HepG2 (cell line): ENCODE results near the gene CNOT1. TPM values are rescaled to one million over a fixed set of nuclear protein-coding genes. Genes with fewer than 3 reads are reported as not detected.

ENCODE experiments used
- ESRRA ChIP-seq: sonication (generic); formaldehyde crosslinking; IDR thresholded peaks from 2 replicates; pipeline ENCODE4 v1.5.1; 2020; ENCODE audit warnings: mild to moderate bottlenecking, low read depth, missing genetic modification reagents
- HNRNPK ChIP-seq: fragments of 200-400 bp; formaldehyde crosslinking; IDR thresholded peaks from 2 replicates; pipeline ENCODE4 v1.6.1; 2018; ENCODE audit warnings: low read length, low read depth, moderate library complexity, mild to moderate bottlenecking; ENCODE audit not compliant: poor library complexity, severe bottlenecking
- JUN ChIP-seq: sonication (generic); formaldehyde crosslinking; IDR thresholded peaks from 2 replicates; pipeline ENCODE4 v1.4.0; 2020; ENCODE audit warnings: mild to moderate bottlenecking, missing genetic modification reagents
- MBD4 ChIP-seq: IDR thresholded peaks from 2 replicates; pipeline ENCODE4 v1.6.1; 2012; ENCODE audit warnings: low read length, inconsistent platforms, borderline replicate concordance
- MED1 ChIP-seq: sonication (generic); formaldehyde crosslinking; IDR thresholded peaks from 2 replicates; pipeline ENCODE4 v1.4.0; 2020; ENCODE audit warnings: missing genetic modification reagents
- NRL ChIP-seq: sonication (generic); formaldehyde crosslinking; IDR thresholded peaks from 2 replicates; pipeline ENCODE4 v1.5.0; 2020; ENCODE audit warnings: missing genetic modification reagents, mild to moderate bottlenecking, moderate library complexity, borderline replicate concordance
- TP53 ChIP-seq: sonication (generic); formaldehyde crosslinking; conservative IDR thresholded peaks from 2 replicates; pipeline ENCODE4 v1.4.0; 2020; ENCODE audit warnings: missing genetic modification reagents
- ZFP37 ChIP-seq: sonication (generic); formaldehyde crosslinking; IDR thresholded peaks from 2 replicates; pipeline ENCODE4 v1.4.0; 2020; ENCODE audit warnings: missing genetic modification reagents, borderline replicate concordance
- ZNF124 ChIP-seq: sonication (generic); formaldehyde crosslinking; IDR thresholded peaks from 2 replicates; pipeline ENCODE4 v1.4.0; 2020; ENCODE audit warnings: missing genetic modification reagents
- ZNF451 ChIP-seq: sonication (generic); formaldehyde crosslinking; IDR thresholded peaks from 2 replicates; pipeline ENCODE4 v1.5.0; 2020; ENCODE audit warnings: mild to moderate bottlenecking, missing genetic modification reagents
- ZNF460 ChIP-seq: sonication (generic); formaldehyde crosslinking; IDR thresholded peaks from 2 replicates; pipeline ENCODE4 v1.5.1; 2020; ENCODE audit warnings: missing genetic modification reagents, mild to moderate bottlenecking, borderline replicate concordance
- ZNF510 ChIP-seq: sonication (generic); formaldehyde crosslinking; IDR thresholded peaks from 2 replicates; pipeline ENCODE4 v1.4.0; 2020; ENCODE audit warnings: low read depth, mild to moderate bottlenecking, missing genetic modification reagents
- ZNF569 ChIP-seq: sonication (generic); formaldehyde crosslinking; IDR thresholded peaks from 2 replicates; pipeline ENCODE4 v1.5.0; 2020; ENCODE audit warnings: mild to moderate bottlenecking, missing genetic modification reagents, moderate library complexity, borderline replicate concordance
- ZNF652 ChIP-seq: IDR thresholded peaks from 2 replicates; pipeline ENCODE4 v1.6.1; 2016; ENCODE audit warnings: low read depth, borderline replicate concordance
- ZNF792 ChIP-seq: IDR thresholded peaks from 2 replicates; pipeline ENCODE4 v1.6.1; 2016
- polyA plus RNA-seq, 8 experiments: library from polyadenylated mRNA; depleted of rRNA in 3 of 8; stranded (reverse) in 7 of 8; unstranded in 1 of 8; fragments of >200 nt; fragmentation: Illumina TruSeq in 4 of 8; extraction: Trizol in 4 of 8; gene quantifications; 2 replicates each; pipeline versions ENCODE4 v1.2.1 to v1.2.3, GENCODE V29; 2011 to 2016; ENCODE audit warnings: low read depth in 4 of 8, missing spikeins in 1 of 8, mixed read lengths in 1 of 8; ENCODE audit not compliant: insufficient read depth in 1 of 8
- total RNA-seq, 5 experiments: library from RNA; depleted of rRNA; stranded (reverse); fragments of >200 nt; fragmentation: Illumina TruSeq; extraction: Trizol; gene quantifications; 2 replicates each; pipeline ENCODE4 v1.2.3, GENCODE V29; 2016; ENCODE audit warnings: low read depth in 1 of 5
- TF ChIP-seq, protein P1 (sequence below): sonication (generic); formaldehyde crosslinking; IDR thresholded peaks from 2 replicates; pipeline ENCODE4 v1.4.0; 2020; ENCODE audit warnings: missing genetic modification reagents
- TF ChIP-seq, protein P2 (sequence below): sonication (generic); formaldehyde crosslinking; IDR thresholded peaks from 2 replicates; pipeline ENCODE4 v1.4.0; 2020; ENCODE audit warnings: low read depth, mild to moderate bottlenecking, missing genetic modification reagents
- TF ChIP-seq, protein P3 (sequence below): sonication (generic); formaldehyde crosslinking; IDR thresholded peaks from 2 replicates; pipeline ENCODE4 v1.4.0; 2020; ENCODE audit warnings: missing genetic modification reagents

The CNOT1 gene
- total and polyA plus RNA-seq, 2 of the 13 experiments (the other 11 are each of a cell fraction or from before 2014, with no cell fraction given): 188 to 232 TPM

DNA sequence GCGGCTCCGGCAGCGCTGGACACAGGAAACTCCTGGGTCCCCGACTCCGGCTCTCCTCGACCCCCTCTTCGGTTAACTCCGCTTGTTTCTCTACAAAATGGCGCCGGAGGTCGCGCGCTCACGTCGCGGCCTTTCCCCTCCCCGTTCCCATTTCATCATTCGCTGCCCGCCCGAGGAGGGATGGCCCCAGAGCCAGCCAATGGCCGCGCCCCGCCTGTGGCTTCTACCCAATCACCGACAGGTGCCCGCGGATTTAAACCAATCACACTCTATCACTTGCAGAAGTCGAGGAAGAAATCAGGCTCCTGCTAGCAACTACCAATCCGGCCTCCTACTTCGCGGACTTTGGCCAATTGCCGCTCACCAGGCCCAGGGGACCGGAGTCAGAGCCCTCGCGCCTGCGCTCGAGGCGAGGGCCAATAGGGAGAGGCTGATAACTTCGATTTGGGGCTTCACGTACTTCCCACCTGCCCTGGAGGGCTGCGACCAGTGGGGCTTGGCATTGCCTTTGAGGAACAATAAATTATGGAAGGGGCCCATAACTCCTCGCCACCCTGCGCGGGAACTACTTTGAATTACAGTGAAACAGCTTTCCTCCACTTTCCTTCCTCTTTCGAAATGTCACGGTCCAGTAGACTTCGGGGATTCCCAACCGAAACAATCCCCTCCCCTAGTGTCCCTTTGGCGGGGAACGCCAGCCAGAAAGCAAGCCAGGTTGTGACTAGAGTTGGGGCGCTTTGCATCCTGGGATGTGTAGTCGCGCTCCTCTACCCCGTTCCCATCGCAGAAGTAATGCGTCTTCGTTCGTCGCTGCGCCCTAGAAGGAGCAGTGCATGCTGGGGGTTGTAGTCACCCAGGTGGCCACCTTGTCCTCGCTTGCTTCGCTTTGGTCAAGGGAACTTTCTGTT lies at the start of gene CNOT1 (continued):
- TF ChIP-seq ZNF569 (no peak; the same call in 1 of the 2 replicates), ZNF652 (CRISPR knock-in tag) (no peak), ESRRA (CRISPR knock-in tag) (no peak; the same call in 1 of the 2 replicates), ZNF510 (CRISPR knock-in tag) (peak; percentile 85; the same call in 1 of the 2 replicates), JUN (CRISPR knock-in tag) (peak; percentile 52; the same call in 1 of the 2 replicates), ZNF460 (no peak), TP53 (CRISPR knock-in tag) (no peak; the same call in 1 of the 2 replicates), ZFP37 (CRISPR knock-in tag) (peak; percentile 17; the same call in 1 of the 2 replicates), NRL (CRISPR knock-in tag) (peak; percentile 73; the same call in 1 of the 2 replicates), HNRNPK (no peak), ZNF451 (CRISPR knock-in tag) (no peak; the same call in 1 of the 2 replicates), MED1 (no peak; the same call in none of the 2 replicates), MBD4 (no peak), ZNF124 (CRISPR knock-in tag) (peak; percentile 60; the same call in 1 of the 2 replicates), ZNF792 (peak; percentile 75; the same call in 1 of the 2 replicates)
- TF ChIP-seq, protein P1, sequence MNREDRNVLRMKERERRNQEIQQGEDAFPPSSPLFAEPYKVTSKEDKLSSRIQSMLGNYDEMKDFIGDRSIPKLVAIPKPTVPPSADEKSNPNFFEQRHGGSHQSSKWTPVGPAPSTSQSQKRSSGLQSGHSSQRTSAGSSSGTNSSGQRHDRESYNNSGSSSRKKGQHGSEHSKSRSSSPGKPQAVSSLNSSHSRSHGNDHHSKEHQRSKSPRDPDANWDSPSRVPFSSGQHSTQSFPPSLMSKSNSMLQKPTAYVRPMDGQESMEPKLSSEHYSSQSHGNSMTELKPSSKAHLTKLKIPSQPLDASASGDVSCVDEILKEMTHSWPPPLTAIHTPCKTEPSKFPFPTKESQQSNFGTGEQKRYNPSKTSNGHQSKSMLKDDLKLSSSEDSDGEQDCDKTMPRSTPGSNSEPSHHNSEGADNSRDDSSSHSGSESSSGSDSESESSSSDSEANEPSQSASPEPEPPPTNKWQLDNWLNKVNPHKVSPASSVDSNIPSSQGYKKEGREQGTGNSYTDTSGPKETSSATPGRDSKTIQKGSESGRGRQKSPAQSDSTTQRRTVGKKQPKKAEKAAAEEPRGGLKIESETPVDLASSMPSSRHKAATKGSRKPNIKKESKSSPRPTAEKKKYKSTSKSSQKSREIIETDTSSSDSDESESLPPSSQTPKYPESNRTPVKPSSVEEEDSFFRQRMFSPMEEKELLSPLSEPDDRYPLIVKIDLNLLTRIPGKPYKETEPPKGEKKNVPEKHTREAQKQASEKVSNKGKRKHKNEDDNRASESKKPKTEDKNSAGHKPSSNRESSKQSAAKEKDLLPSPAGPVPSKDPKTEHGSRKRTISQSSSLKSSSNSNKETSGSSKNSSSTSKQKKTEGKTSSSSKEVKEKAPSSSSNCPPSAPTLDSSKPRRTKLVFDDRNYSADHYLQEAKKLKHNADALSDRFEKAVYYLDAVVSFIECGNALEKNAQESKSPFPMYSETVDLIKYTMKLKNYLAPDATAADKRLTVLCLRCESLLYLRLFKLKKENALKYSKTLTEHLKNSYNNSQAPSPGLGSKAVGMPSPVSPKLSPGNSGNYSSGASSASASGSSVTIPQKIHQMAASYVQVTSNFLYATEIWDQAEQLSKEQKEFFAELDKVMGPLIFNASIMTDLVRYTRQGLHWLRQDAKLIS (CRISPR knock-in tag): peak; percentile 36; the same call in 1 of the 2 replicates
- TF ChIP-seq, protein P2, sequence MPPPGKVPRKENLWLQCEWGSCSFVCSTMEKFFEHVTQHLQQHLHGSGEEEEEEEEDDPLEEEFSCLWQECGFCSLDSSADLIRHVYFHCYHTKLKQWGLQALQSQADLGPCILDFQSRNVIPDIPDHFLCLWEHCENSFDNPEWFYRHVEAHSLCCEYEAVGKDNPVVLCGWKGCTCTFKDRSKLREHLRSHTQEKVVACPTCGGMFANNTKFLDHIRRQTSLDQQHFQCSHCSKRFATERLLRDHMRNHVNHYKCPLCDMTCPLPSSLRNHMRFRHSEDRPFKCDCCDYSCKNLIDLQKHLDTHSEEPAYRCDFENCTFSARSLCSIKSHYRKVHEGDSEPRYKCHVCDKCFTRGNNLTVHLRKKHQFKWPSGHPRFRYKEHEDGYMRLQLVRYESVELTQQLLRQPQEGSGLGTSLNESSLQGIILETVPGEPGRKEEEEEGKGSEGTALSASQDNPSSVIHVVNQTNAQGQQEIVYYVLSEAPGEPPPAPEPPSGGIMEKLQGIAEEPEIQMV (CRISPR knock-in tag): no peak
- TF ChIP-seq, protein P3, sequence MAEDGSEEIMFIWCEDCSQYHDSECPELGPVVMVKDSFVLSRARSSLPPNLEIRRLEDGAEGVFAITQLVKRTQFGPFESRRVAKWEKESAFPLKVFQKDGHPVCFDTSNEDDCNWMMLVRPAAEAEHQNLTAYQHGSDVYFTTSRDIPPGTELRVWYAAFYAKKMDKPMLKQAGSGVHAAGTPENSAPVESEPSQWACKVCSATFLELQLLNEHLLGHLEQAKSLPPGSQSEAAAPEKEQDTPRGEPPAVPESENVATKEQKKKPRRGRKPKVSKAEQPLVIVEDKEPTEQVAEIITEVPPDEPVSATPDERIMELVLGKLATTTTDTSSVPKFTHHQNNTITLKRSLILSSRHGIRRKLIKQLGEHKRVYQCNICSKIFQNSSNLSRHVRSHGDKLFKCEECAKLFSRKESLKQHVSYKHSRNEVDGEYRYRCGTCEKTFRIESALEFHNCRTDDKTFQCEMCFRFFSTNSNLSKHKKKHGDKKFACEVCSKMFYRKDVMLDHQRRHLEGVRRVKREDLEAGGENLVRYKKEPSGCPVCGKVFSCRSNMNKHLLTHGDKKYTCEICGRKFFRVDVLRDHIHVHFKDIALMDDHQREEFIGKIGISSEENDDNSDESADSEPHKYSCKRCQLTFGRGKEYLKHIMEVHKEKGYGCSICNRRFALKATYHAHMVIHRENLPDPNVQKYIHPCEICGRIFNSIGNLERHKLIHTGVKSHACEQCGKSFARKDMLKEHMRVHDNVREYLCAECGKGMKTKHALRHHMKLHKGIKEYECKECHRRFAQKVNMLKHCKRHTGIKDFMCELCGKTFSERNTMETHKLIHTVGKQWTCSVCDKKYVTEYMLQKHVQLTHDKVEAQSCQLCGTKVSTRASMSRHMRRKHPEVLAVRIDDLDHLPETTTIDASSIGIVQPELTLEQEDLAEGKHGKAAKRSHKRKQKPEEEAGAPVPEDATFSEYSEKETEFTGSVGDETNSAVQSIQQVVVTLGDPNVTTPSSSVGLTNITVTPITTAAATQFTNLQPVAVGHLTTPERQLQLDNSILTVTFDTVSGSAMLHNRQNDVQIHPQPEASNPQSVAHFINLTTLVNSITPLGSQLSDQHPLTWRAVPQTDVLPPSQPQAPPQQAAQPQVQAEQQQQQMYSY (CRISPR knock-in tag): no peak
